ENCODE data around the gene EDIL3. TPM values are rescaled to one million over a fixed set of nuclear protein-coding genes. Genes with fewer than 3 reads are reported as not detected.

The EDIL3 gene
- total RNA-seq, 4 donors from 2014 or later: 12.2 to 26.9 (median 16.1) TPM

DNA sequence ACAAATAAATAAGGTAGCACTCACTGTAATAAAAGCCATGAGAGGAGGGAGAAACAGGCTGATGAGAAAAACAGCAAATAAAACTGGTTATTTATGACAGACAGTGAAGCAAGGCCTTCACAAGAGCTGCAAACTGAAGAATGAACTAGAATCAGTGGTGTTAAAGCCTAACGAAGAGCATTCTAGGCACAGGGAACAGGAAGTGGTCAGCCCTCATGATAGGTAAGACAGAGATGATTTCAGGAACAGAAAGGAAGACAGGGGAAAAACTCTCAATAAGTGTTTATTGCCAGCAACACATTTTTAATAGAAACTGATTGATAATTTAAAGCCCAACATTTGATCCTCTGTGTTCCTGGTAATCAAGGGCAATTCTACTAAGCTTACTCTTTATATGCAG is 124.5 kb downstream of the EDIL3 start:
- ATAC-seq: no peak
- H3K4me1 ChIP-seq: no peaks in the 10 kb centered on the region
- no peak overlapping the region for H3K4me3 ChIP-seq
- H3K27ac ChIP-seq: no peak overlapping the region
- no peaks in the 10 kb centered on the region for H3K9me3 ChIP-seq
- TF ChIP-seq EP300 (IDR thresholded peaks at IDR 0.05) (no peak), POLR2A (IDR thresholded peaks at IDR 0.05) (no peak)
- TF ChIP-seq, protein P1, sequence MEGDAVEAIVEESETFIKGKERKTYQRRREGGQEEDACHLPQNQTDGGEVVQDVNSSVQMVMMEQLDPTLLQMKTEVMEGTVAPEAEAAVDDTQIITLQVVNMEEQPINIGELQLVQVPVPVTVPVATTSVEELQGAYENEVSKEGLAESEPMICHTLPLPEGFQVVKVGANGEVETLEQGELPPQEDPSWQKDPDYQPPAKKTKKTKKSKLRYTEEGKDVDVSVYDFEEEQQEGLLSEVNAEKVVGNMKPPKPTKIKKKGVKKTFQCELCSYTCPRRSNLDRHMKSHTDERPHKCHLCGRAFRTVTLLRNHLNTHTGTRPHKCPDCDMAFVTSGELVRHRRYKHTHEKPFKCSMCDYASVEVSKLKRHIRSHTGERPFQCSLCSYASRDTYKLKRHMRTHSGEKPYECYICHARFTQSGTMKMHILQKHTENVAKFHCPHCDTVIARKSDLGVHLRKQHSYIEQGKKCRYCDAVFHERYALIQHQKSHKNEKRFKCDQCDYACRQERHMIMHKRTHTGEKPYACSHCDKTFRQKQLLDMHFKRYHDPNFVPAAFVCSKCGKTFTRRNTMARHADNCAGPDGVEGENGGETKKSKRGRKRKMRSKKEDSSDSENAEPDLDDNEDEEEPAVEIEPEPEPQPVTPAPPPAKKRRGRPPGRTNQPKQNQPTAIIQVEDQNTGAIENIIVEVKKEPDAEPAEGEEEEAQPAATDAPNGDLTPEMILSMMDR (IDR thresholded peaks at IDR 0.05): no peak
- H3K36me3 ChIP-seq: no peaks in the 10 kb centered on the region
- 57 to 60% methylated on average over 1 of the region's 1 CpG for WGBS, 2 donors (ENCODE audit: low coverage in 1 of 2)
- no peaks in the 10 kb centered on the region for H3K27me3 ChIP-seq

DNA sequence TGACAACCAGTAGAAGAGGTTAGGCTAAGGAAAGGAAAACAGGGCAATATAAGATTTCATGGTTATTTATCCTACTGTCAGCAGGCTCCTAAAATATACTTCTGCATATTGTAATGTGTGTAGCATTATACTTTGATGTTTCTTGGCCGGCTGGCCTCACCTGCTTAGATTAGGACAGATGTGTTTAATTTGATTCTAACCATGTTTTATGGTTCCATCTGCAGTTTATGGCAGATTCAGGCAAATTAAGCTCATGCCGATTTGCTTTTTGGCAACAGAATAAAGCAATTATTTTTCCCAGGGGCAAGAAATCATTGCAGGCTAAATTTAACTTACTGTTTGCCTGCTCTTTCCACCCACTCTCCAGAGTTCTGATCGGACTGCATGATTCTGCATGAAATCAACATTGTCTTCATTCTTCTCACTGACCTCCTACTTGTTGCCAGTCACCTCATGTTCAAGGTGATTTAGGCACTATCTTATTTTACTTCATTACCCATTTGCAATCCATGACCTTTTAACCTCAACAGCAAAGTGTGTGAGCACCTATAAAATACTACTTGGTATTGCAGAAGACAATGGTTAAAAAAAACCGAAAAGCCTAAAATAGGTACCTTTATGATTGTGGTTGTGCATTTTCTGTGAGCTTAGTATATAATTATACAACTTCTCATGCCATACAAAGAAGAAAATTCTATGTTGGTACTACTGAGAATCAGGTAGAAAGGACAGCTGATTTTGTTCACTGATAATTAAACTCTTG is 125.2 kb downstream of the EDIL3 start:
- TF ChIP-seq POLR2AphosphoS5 (IDR thresholded peaks at IDR 0.05): no peak
- TF ChIP-seq, protein P1 (IDR thresholded peaks at IDR 0.05): no peak
- TF ChIP-seq EP300 (IDR thresholded peaks at IDR 0.05): no peak
- no peak for TF ChIP-seq POLR2A (IDR thresholded peaks at IDR 0.05)
- Histone ChIP-seq H3K36me3 (no peaks in the 10 kb centered on the region), H3K27me3 (no peaks in the 10 kb centered on the region), H3K4me1 (no peaks in the 10 kb centered on the region), H3K4me3 (no peak overlapping the region), H3K9me3 (no peaks in the 10 kb centered on the region), H3K27ac (no peak overlapping the region)
- WGBS, 2 donors (ENCODE audit: low coverage in 1 of 2): 60 to 78% methylated on average over 4 of the region's 4 CpGs
- ATAC-seq: no peak

- ATAC-seq: no peak
- WGBS, 2 donors (ENCODE audit: low coverage in 1 of 2): 55 to 85% methylated on average over 2 of the region's 2 CpGs
- Histone ChIP-seq H3K36me3 (no peaks in the 10 kb centered on the region), H3K9me3 (no peaks in the 10 kb centered on the region), H3K4me3 (no peak overlapping the region), H3K27ac (no peak overlapping the region), H3K4me1 (no peaks in the 10 kb centered on the region), H3K27me3 (no peaks in the 10 kb centered on the region)
- TF ChIP-seq, protein P1 (IDR thresholded peaks at IDR 0.05): no peak
- TF ChIP-seq POLR2AphosphoS5 (IDR thresholded peaks at IDR 0.05) (no peak), EP300 (IDR thresholded peaks at IDR 0.05) (no peak)
Observed at GRCh38 chr5:84257061-84257460, 127.6 kb downstream of the EDIL3 start.

- Histone ChIP-seq H3K4me1 (no peaks in the 10 kb centered on the region), H3K36me3 (no peaks in the 10 kb centered on the region), H3K4me3 (no peak overlapping the region), H3K27me3 (no peaks in the 10 kb centered on the region), H3K27ac (no peak overlapping the region), H3K9me3 (no peaks in the 10 kb centered on the region)
- no peak for ATAC-seq
- TF ChIP-seq EP300 (IDR thresholded peaks at IDR 0.05) (no peak), POLR2AphosphoS5 (IDR thresholded peaks at IDR 0.05) (no peak), POLR2A (IDR thresholded peaks at IDR 0.05) (no peak)
- TF ChIP-seq, protein P1 (IDR thresholded peaks at IDR 0.05): no peak
Observed at GRCh38 chr5:84255315-84255714, 129.4 kb downstream of the EDIL3 start.

DNA sequence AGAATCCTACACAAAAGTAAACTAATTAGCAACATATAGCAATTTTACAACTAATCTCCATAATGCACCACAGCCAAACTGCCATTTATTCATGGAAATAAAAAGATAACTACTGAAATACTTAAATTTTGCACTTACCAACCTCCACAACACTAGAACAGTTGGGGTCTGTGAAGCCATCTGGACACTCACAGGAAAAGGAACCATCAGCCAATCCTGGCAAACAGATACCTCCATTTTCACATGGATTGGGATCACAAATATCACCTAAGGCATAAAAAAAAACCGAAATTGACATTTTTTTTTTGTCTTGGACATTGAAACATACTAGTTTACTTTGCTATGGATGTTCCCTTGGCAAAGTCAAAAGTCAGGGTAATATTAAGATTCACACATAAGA is 130.7 kb downstream of the EDIL3 start:
- TF ChIP-seq EP300 (IDR thresholded peaks at IDR 0.05): no peak
- TF ChIP-seq, protein P1 (IDR thresholded peaks at IDR 0.05): no peak
- no peak for TF ChIP-seq POLR2AphosphoS5 (IDR thresholded peaks at IDR 0.05)
- no peak for TF ChIP-seq POLR2A (IDR thresholded peaks at IDR 0.05)
- WGBS, 2 donors (ENCODE audit: low coverage in 1 of 2): 79% methylated on average over 1 of the region's 1 CpG; no CpG with 5 or more reads in 1 of the 2 donors
- Histone ChIP-seq H3K9me3 (no peaks in the 10 kb centered on the region), H3K4me1 (no peaks in the 10 kb centered on the region), H3K27me3 (no peaks in the 10 kb centered on the region), H3K36me3 (no peaks in the 10 kb centered on the region), H3K27ac (no peak overlapping the region), H3K4me3 (no peak overlapping the region)
- ATAC-seq: no peak

All from gastroesophageal sphincter (tissue), 4 donors.